HL-60 (cell line): Measurements from ENCODE around the gene MYB.

Source experiments
- CTCF ChIP-seq: IDR thresholded peaks from one replicate; pipeline ENCODE4 v1.5.1; 2011; ENCODE audit warnings: low read length, control low read depth, inconsistent platforms; ENCODE audit not compliant: insufficient read depth
- REST ChIP-seq: IDR thresholded peaks from 2 replicates; pipeline ENCODE4 v1.6.1; 2012; ENCODE audit warnings: low read depth; ENCODE audit not compliant: insufficient replicate concordance
- SPI1 ChIP-seq: IDR thresholded peaks from 2 replicates; pipeline ENCODE4 v1.6.1; 2012; ENCODE audit warnings: low read depth, mild to moderate bottlenecking, borderline replicate concordance

GRCh38 chr6:135189344-135189743 is 8.2 kb downstream of the MYB start:
- no peak for TF ChIP-seq CTCF
- no peak for TF ChIP-seq REST
- TF ChIP-seq SPI1: no peak
